K562 (cell line): ENCODE results near the gene PRAC1.

Source experiments
- ARHGAP35 ChIP-seq: fragments of 450-650 bp; IDR thresholded peaks from 2 replicates; pipeline ENCODE4 v1.6.1; 2018; ENCODE audit not compliant: partially characterized antibody
- CHD1 ChIP-seq: fragments of 200-600 bp; sonication (generic); IDR thresholded peaks from one replicate; pipeline ENCODE4 v1.6.1; 2012; ENCODE audit warnings: mild to moderate bottlenecking, moderate library complexity, low read length, inconsistent platforms
- CTCF ChIP-seq, 3 experiments: IDR thresholded peaks in 2 of 3; conservative IDR thresholded peaks in 1 of 3; 2 replicates each; pipeline ENCODE4 v1.5.1; 2011 to 2012; ENCODE audit warnings: low read length in 3 of 3, mild to moderate bottlenecking in 3 of 3, control low read depth in 2 of 3, improper control_type of control experiment in 1 of 3, inconsistent platforms in 1 of 3, low read depth in 1 of 3, mixed read lengths in 1 of 3, moderate library complexity in 1 of 3; ENCODE audit not compliant: insufficient read depth in 2 of 3
- ELF1 ChIP-seq: fragments of 200-800 bp; sonication (Bioruptor generic); IDR thresholded peaks from 2 replicates; pipeline ENCODE4 v1.6.1; 2016; ENCODE audit warnings: missing genetic modification characterization, missing compliant biosample characterization
- ETV1 ChIP-seq: fragments of 450-650 bp; conservative IDR thresholded peaks from 2 replicates; pipeline ENCODE4 v1.6.1; 2016; ENCODE audit warnings: missing genetic modification characterization, control low read depth, low read depth, missing compliant biosample characterization
- MAX ChIP-seq: sonication (generic); formaldehyde crosslinking; IDR thresholded peaks from 2 replicates; pipeline ENCODE4 v1.9.0; 2022; ENCODE audit warnings: mild to moderate bottlenecking, missing genetic modification reagents
- NCOA4 ChIP-seq: fragments of 450-650 bp; IDR thresholded peaks from 2 replicates; pipeline ENCODE4 v1.6.1; 2018; ENCODE audit warnings: mild to moderate bottlenecking; ENCODE audit not compliant: partially characterized antibody
- TCF7L2 ChIP-seq: fragments of 150-350 bp; IDR thresholded peaks from 2 replicates; pipeline ENCODE4 v1.6.1; 2016; ENCODE audit warnings: low read depth, mild to moderate bottlenecking, low read length, moderate library complexity
- TEAD1 ChIP-seq, 2 experiments: fragments of 450-650 bp in 1 of 2; sonication (generic) in 1 of 2; formaldehyde crosslinking; IDR thresholded peaks; 2 replicates each; pipeline versions ENCODE4 v1.4.0 to v1.8.0; 2020 to 2022; ENCODE audit warnings: mild to moderate bottlenecking in 2 of 2, missing genetic modification reagents in 1 of 2
- ZBTB49 ChIP-seq: sonication (generic); formaldehyde crosslinking; IDR thresholded peaks from 2 replicates; pipeline ENCODE4 v1.8.0; 2022; ENCODE audit warnings: missing genetic modification reagents, mild to moderate bottlenecking, borderline replicate concordance
- ZNF12 ChIP-seq: sonication (generic); formaldehyde crosslinking; IDR thresholded peaks from 2 replicates; pipeline ENCODE4 v1.4.0; 2020; ENCODE audit warnings: mild to moderate bottlenecking, missing genetic modification reagents
- ZNF146 ChIP-seq: IDR thresholded peaks from one replicate; pipeline ENCODE4 v1.6.1; 2018; ENCODE audit warnings: missing compliant biosample characterization; ENCODE audit not compliant: unreplicated experiment

- TF ChIP-seq TEAD1 (CRISPR knock-in tag; IDR thresholded peaks at IDR 0.05) (no peak), ZNF12 (CRISPR knock-in tag) (no peak), TCF7L2 (no peak), CHD1 (no peak), ELF1 (no peak), ZNF146 (CRISPR knock-in tag) (no peak), ZBTB49 (no peak), ETV1 (tag) (no peak), MAX (CRISPR knock-in tag) (no peak), CTCF (IDR thresholded peaks at IDR 0.05 in 2 of 3, conservative IDR thresholded peaks at IDR 0.05 in 1 of 3; ENCODE audit: insufficient read depth in 2 of 3, low read depth in 1 of 3, low read length in 3 of 3) (no peak), ARHGAP35 (no peak), NCOA4 (no peak)
These were observed 17.7 kb downstream of the PRAC1 start for GRCh38 chr17:48704361-48705248.
